ENCODE data around the gene SP100.

GRCh38 chr2:230413479-230413878 lies 2.5 kb upstream of the SP100 start:
- TF ChIP-seq CTCF (IDR thresholded peaks at IDR 0.05; ENCODE audit: insufficient read depth, low read depth, low read length) (no peak), EZH2 (IDR thresholded peaks at IDR 0.05; ENCODE audit: insufficient read depth, low read length) (no peak)

Data from astrocyte (in vitro differentiated cells and primary cell).